GM12892 (cell line): ENCODE results near the gene STX12.

Source experiments
- POLR2A ChIP-seq: IDR thresholded peaks from 2 replicates; pipeline ENCODE4 v1.6.1; 2011; ENCODE audit warnings: low read depth, low read length, control low read depth
- POLR2AphosphoS5 ChIP-seq: IDR thresholded peaks from 2 replicates; pipeline ENCODE4 v1.6.1; 2011; ENCODE audit warnings: low read depth, low read length, control low read depth
- TAF1 ChIP-seq: IDR thresholded peaks from 2 replicates; pipeline ENCODE4 v1.6.1; 2011; ENCODE audit warnings: low read depth, mild to moderate bottlenecking, control low read depth, low read length, borderline replicate concordance

GRCh38 chr1:27782950-27783349 is 9.9 kb downstream of the STX12 start:
- TF ChIP-seq TAF1 (no peak), POLR2A (no peak), POLR2AphosphoS5 (no peak)
